GM12878 (cell line): ENCODE data around the gene CD7. TPM values are rescaled to one million over a fixed set of nuclear protein-coding genes. Genes with fewer than 3 reads are reported as not detected.

Source experiments
- ATAC-seq: fragments of 200-7000 bp; cut with Tn5 transposase; 3 replicates; pipeline ENCODE4 v1.9.1; 2020; ENCODE audit warnings: mild to moderate bottlenecking, moderate library complexity
- BruUV-seq: library from RNA; stranded (reverse); fragments of 400-500 nt; replicated peaks from 2 replicates; lab custom pipeline; 2021; lab: Mats Ljungman, UMichigan
- CTCF ChIA-PET: fragments of 300-600 bp; sonication (Branson Sonifier 250); formaldehyde crosslinking; extraction: SDS; loops from one replicate; lab custom pipeline; 2021; ENCODE audit warnings: inconsistent platforms; lab: Yijun Ruan, JAX
- POLR2A ChIA-PET: fragments of 350-600 bp; formaldehyde crosslinking; extraction: SDS; loops from one replicate; lab custom pipeline; 2021; ENCODE audit warnings: inconsistent platforms; lab: Charles Lee
- RAD21 ChIA-PET: fragments of 300-600 bp; sonication (Branson Sonifier 250); formaldehyde crosslinking; loops from one replicate; lab custom pipeline; 2023; ENCODE audit warnings: antibody characterized with exemption; ENCODE audit not compliant: unreplicated experiment; lab: Charles Lee
- SMC1A ChIA-PET: fragments of 300-600 bp; sonication (Branson Sonifier 250); formaldehyde crosslinking; loops from one replicate; lab custom pipeline; 2023; ENCODE audit not compliant: unreplicated experiment, uncharacterized antibody; lab: Charles Lee
- DNase-seq: peaks from one replicate; pipeline ENCODE4 v3.0.0-alpha.2; 2011; ENCODE audit warnings: low read depth, low spot score
- FAIRE-seq: peaks from 3 replicates; lab custom pipeline; 2011; peaks lifted over from hg19 to GRCh38; lab: Jason Lieb, UNC
- H2AFZ ChIP-seq: 2 replicates; pipeline ENCODE4 v1.6.0; 2011; ENCODE audit warnings: low read depth, low read length, control low read depth; ENCODE audit not compliant: control insufficient read depth
- H3K27ac ChIP-seq: 2 replicates; pipeline ENCODE4 v1.5.1; 2011; ENCODE audit warnings: control low read depth; ENCODE audit not compliant: control insufficient read depth, insufficient read depth
- H3K27me3 ChIP-seq, 2 experiments: replicated peaks in 1 of 2; 2 replicates each; pipeline versions ENCODE4 v1.6.0 to v1.6.1; 2011; ENCODE audit warnings: low read length in 1 of 2; ENCODE audit not compliant: control insufficient read depth in 2 of 2, insufficient read depth in 2 of 2
- H3K36me3 ChIP-seq, 2 experiments: 2 replicates each; pipeline ENCODE4 v1.5.1; 2011; ENCODE audit warnings: low read length in 1 of 2; ENCODE audit not compliant: control insufficient read depth in 2 of 2, insufficient read depth in 2 of 2
- H3K4me1 ChIP-seq: 2 replicates; pipeline ENCODE4 v1.6.1; 2011; ENCODE audit warnings: mild to moderate bottlenecking, low read length, moderate library complexity, mixed read lengths; ENCODE audit not compliant: control insufficient read depth, insufficient read depth
- H3K4me2 ChIP-seq: 2 replicates; pipeline ENCODE4 v1.6.0; 2011; ENCODE audit warnings: control low read depth; ENCODE audit not compliant: control insufficient read depth, insufficient read depth
- H3K4me3 ChIP-seq: fragments of 200-600 bp; sonication (generic); 2 replicates; pipeline ENCODE4 v1.5.1; 2016
- H3K79me2 ChIP-seq: 2 replicates; pipeline ENCODE4 v1.6.0; 2011; ENCODE audit warnings: low read length; ENCODE audit not compliant: control insufficient read depth, insufficient read depth
- H3K9ac ChIP-seq: 2 replicates; pipeline ENCODE4 v1.8.0; 2011; ENCODE audit warnings: low read length, control low read depth, mixed read lengths; ENCODE audit not compliant: control insufficient read depth, insufficient read depth
- H3K9me3 ChIP-seq: replicated peaks from 3 replicates; pipeline ENCODE4 v1.5.1; 2011; ENCODE audit warnings: mild to moderate bottlenecking, low read length; ENCODE audit not compliant: control insufficient read depth, insufficient read depth
- H4K20me1 ChIP-seq: 2 replicates; pipeline ENCODE4 v1.6.0; 2011; ENCODE audit not compliant: control insufficient read depth, insufficient read depth
- BCLAF1 ChIP-seq: fragments of 450-650 bp; IDR thresholded peaks from 2 replicates; pipeline ENCODE4 v1.6.1; 2017; ENCODE audit warnings: antibody characterized with exemption, mild to moderate bottlenecking, moderate library complexity
- CBFB ChIP-seq: IDR thresholded peaks from 2 replicates; pipeline ENCODE4 v1.6.1; 2016; ENCODE audit warnings: antibody characterized with exemption, low read depth
- E4F1 ChIP-seq: fragments of 450-650 bp; IDR thresholded peaks from 2 replicates; pipeline ENCODE4 v1.6.1; 2018; ENCODE audit warnings: borderline replicate concordance, mild to moderate bottlenecking; ENCODE audit not compliant: partially characterized antibody
- FOXK2 ChIP-seq: fragments of 450-650 bp; IDR thresholded peaks from 2 replicates; pipeline ENCODE4 v1.6.1; 2017; ENCODE audit warnings: mild to moderate bottlenecking, moderate library complexity
- GABPA ChIP-seq: IDR thresholded peaks from 2 replicates; pipeline ENCODE4 v1.6.1; 2014; ENCODE audit warnings: antibody characterized with exemption, low read depth, mild to moderate bottlenecking, inconsistent platforms
- PAX5 ChIP-seq: IDR thresholded peaks from 2 replicates; pipeline ENCODE4 v1.6.1; 2011; ENCODE audit warnings: low read depth, low read length, borderline replicate concordance
- PKNOX1 ChIP-seq: fragments of 450-650 bp; IDR thresholded peaks from 2 replicates; pipeline ENCODE4 v1.6.1; 2016; ENCODE audit warnings: mild to moderate bottlenecking
- PML ChIP-seq: IDR thresholded peaks from 2 replicates; pipeline ENCODE4 v1.6.1; 2012; ENCODE audit warnings: low read length, inconsistent platforms
- RB1 ChIP-seq: fragments of 450-650 bp; formaldehyde crosslinking; IDR thresholded peaks from 2 replicates; pipeline ENCODE4 v1.6.1; 2017; ENCODE audit warnings: mild to moderate bottlenecking, borderline replicate concordance
- RBBP5 ChIP-seq: fragments of 200-600 bp; sonication (generic); conservative IDR thresholded peaks from 2 replicates; pipeline ENCODE4 v1.6.1; 2016
- RCOR1 ChIP-seq: conservative IDR thresholded peaks from 2 replicates; pipeline ENCODE4 v1.6.1; 2012; ENCODE audit warnings: low read depth, low read length, improper control_type of control experiment
- TBL1XR1 ChIP-seq: IDR thresholded peaks from 2 replicates; pipeline ENCODE4 v1.6.1; 2012; ENCODE audit warnings: low read depth, low read length, improper control_type of control experiment
- USF1 ChIP-seq: IDR thresholded peaks from 2 replicates; pipeline ENCODE4 v1.6.1; 2011; ENCODE audit warnings: borderline replicate concordance, low read depth, mild to moderate bottlenecking, moderate library complexity, mixed read lengths, low read length; ENCODE audit not compliant: insufficient read depth; ENCODE audit errors: extremely low read length
- WGBS: methylation state at CpG from one replicate; pipeline ENCODE4 v1.1.6; 2016; ENCODE audit warnings: low lambda C conversion rate; ENCODE audit not compliant: insufficient replicate concordance, insufficient coverage; ENCODE audit errors: missing lambda C conversion rate; 5-methylcytosine and 5-hydroxymethylcytosine counted together
- in situ Hi-C: fragments of 300-500 bp; cut with MboI; formaldehyde crosslinking; loops from 9 replicates; pipeline ENCODE4 v1.14.3; 2018; ENCODE audit warnings: mixed read lengths
- intact Hi-C: fragments of 100-400 bp; cut with micrococcal nuclease; formaldehyde crosslinking; loops from one replicate; pipeline ENCODE4 v1.14.2; 2022; ENCODE audit not compliant: unreplicated experiment
- polyA plus RNA-seq, 11 experiments: library from polyadenylated mRNA; depleted of rRNA in 4 of 11; unstranded in 6 of 11; stranded (reverse) in 5 of 11; fragments of >200 nt; fragmentation: Nextera tagmentation in 4 of 11; fragmentation: Illumina TruSeq in 1 of 11; extraction: Ambion mirVana in 4 of 11; extraction: Trizol in 1 of 11; gene quantifications; 1 replicate in 1 of 11; 2 replicates in 10 of 11; pipeline versions ENCODE4 v1.2.1 to v1.2.3, GENCODE V29; 2011 to 2016; ENCODE audit warnings: inconsistent platforms in 2 of 11, missing spikeins in 2 of 11, low read depth in 1 of 11
- total RNA-seq, 4 experiments: library from RNA; depleted of rRNA in 3 of 4; stranded (reverse); fragments of >200 nt in 3 of 4; fragmentation: Illumina TruSeq in 1 of 4; extraction: Trizol in 1 of 4; gene quantifications; 2 replicates each; pipeline versions ENCODE4 v1.2.1 to v1.2.3, GENCODE V29; 2013 to 2021
- TF ChIP-seq, protein P1 (sequence below): fragments of 450-650 bp; IDR thresholded peaks from 2 replicates; pipeline ENCODE4 v1.6.1; 2018; ENCODE audit warnings: mild to moderate bottlenecking, low read depth, moderate library complexity; ENCODE audit not compliant: partially characterized antibody

The CD7 gene
- total and polyA plus RNA-seq, 10 of the 15 experiments (the other 5 are each of a cell fraction or from before 2014, with no cell fraction given): 0.33 TPM; not detected in 9

- POLR2A ChIA-PET: interaction anchor here (0.6 to 0.7 kb wide), 2 partner anchors 62 to 121 kb away, joined by 4 read pairs; no protein-coding TSS in a partner anchor
- Histone ChIP-seq H3K9ac (no peak overlapping the region), H3K4me2 (no peak overlapping the region), H3K4me1 (peaks cover 4% of the 10 kb centered on the region; the same call in 1 of the 2 replicates), H4K20me1 (no peaks in the 10 kb centered on the region), H3K9me3 (no peaks in the 10 kb centered on the region), H3K36me3 (no peaks in the 10 kb centered on the region), H3K27ac (no peak overlapping the region), H3K27me3 (no peaks in the 10 kb centered on the region), H2AFZ (no peak overlapping the region), H3K4me3 (no peak overlapping the region), H3K79me2 (no peaks in the 10 kb centered on the region)
- SMC1A ChIA-PET: interaction anchor here (0.8 to 1.2 kb wide), 3 partner anchors 9 to 62 kb away, joined by 3 read pairs; no protein-coding TSS in a partner anchor
- BruUV-seq: no TSS peak
- FAIRE-seq (no peak), ATAC-seq (no peak), DNase-seq (no peak)
- in situ Hi-C loops (no loop called here), intact Hi-C loops (no loop called here)
- RAD21 ChIA-PET: interaction anchor here (0.7 to 1.3 kb wide), 4 partner anchors 13 to 115 kb away, joined by 3 to 6 read pairs (median 3); no protein-coding TSS in a partner anchor
- TF ChIP-seq RB1 (no peak), CBFB (no peak), FOXK2 (no peak), PKNOX1 (no peak), RCOR1 (no peak), TBL1XR1 (no peak), PAX5 (no peak), USF1 (no peak), BCLAF1 (no peak), PML (no peak), GABPA (no peak), E4F1 (no peak), RBBP5 (no peak)
- TF ChIP-seq, protein P1, sequence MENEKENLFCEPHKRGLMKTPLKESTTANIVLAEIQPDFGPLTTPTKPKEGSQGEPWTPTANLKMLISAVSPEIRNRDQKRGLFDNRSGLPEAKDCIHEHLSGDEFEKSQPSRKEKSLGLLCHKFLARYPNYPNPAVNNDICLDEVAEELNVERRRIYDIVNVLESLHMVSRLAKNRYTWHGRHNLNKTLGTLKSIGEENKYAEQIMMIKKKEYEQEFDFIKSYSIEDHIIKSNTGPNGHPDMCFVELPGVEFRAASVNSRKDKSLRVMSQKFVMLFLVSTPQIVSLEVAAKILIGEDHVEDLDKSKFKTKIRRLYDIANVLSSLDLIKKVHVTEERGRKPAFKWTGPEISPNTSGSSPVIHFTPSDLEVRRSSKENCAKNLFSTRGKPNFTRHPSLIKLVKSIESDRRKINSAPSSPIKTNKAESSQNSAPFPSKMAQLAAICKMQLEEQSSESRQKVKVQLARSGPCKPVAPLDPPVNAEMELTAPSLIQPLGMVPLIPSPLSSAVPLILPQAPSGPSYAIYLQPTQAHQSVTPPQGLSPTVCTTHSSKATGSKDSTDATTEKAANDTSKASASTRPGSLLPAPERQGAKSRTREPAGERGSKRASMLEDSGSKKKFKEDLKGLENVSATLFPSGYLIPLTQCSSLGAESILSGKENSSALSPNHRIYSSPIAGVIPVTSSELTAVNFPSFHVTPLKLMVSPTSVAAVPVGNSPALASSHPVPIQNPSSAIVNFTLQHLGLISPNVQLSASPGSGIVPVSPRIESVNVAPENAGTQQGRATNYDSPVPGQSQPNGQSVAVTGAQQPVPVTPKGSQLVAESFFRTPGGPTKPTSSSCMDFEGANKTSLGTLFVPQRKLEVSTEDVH: no peak
- CTCF ChIA-PET: interaction anchor here (0.7 to 1.8 kb wide), 11 partner anchors 9 to 193 kb away, joined by 3 to 8 read pairs (median 3); partner anchors contain the start of gene UTS2R
- 44% methylated on average over 2 of the region's 2 CpGs for WGBS
Observed at GRCh38 chr17:82357394-82357793, 40.0 kb upstream of the CD7 start.
